Suprapubic skin (tissue), 3 donors: ENCODE results near the gene BMF.

ENCODE experiments used
- CTCF ChIP-seq, 2 donors: fragments of 200-600 bp in 1 of 2; fragments of 450-650 bp in 1 of 2; sonication (generic) in 1 of 2; IDR thresholded peaks; one replicate each; pipeline ENCODE4 v1.5.1; 2016 to 2019; ENCODE audit warnings: antibody characterized with exemption in 2 of 2, mild to moderate bottlenecking in 1 of 2, moderate library complexity in 1 of 2
- EP300 ChIP-seq: sonication (generic); formaldehyde crosslinking; IDR thresholded peaks from one replicate; pipeline ENCODE4 v1.6.1; 2017; ENCODE audit warnings: antibody characterized with exemption
- POLR2A ChIP-seq, 2 donors: fragments of 450-650 bp; IDR thresholded peaks; one replicate each; pipeline ENCODE4 v1.6.1; 2017; ENCODE audit warnings: antibody characterized with exemption in 2 of 2, mild to moderate bottlenecking in 2 of 2, moderate library complexity in 2 of 2

- TF ChIP-seq CTCF (IDR thresholded peaks at IDR 0.05) (no peak), EP300 (no peak), POLR2A (IDR thresholded peaks at IDR 0.05) (no peak)
These were observed 2.3 kb upstream of the BMF start for GRCh38 chr15:40110866-40111550.
